ENCODE data around the gene ZNF26.

The ZNF26 gene

DNA sequence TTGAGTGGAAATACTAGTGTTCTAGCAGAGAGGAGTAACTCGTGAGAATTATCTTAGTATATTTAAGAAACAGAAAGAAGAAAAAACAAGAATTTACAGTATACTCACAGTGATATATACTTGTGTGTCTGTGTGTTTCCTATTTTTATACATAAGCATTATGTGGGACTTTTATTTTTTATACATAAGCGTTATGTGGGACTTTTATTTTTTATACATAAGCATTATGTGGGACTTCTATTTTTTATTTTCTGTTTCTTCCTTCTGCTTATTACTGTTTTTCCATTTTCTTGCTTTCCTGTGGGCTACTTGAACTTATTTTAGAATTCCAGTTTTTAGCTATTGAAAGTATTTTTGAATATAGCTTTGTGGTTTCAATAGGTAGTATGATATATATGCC is 87.7 kb downstream of the ZNF26 start:
- DNase-seq (ENCODE audit: low read depth, low spot score) = no peak
- TF ChIP-seq, protein P1, sequence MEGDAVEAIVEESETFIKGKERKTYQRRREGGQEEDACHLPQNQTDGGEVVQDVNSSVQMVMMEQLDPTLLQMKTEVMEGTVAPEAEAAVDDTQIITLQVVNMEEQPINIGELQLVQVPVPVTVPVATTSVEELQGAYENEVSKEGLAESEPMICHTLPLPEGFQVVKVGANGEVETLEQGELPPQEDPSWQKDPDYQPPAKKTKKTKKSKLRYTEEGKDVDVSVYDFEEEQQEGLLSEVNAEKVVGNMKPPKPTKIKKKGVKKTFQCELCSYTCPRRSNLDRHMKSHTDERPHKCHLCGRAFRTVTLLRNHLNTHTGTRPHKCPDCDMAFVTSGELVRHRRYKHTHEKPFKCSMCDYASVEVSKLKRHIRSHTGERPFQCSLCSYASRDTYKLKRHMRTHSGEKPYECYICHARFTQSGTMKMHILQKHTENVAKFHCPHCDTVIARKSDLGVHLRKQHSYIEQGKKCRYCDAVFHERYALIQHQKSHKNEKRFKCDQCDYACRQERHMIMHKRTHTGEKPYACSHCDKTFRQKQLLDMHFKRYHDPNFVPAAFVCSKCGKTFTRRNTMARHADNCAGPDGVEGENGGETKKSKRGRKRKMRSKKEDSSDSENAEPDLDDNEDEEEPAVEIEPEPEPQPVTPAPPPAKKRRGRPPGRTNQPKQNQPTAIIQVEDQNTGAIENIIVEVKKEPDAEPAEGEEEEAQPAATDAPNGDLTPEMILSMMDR (IDR thresholded peaks at IDR 0.05; ENCODE audit: low read depth, low read length) = no peak
- in situ Hi-C loops (cut with HindIII; ENCODE audit: low sequenced_read_pairs) = no loop called here
- H3K4me3 ChIP-seq (ENCODE audit: low read depth, low read length) = no peak overlapping the region

Data from astrocyte of the spinal cord (primary cell).